Ascending aorta (tissue), 2 donors: ENCODE results near the gene SELENON. TPM values are rescaled to one million over a fixed set of nuclear protein-coding genes. Genes with fewer than 3 reads are reported as not detected.

ENCODE experiments used
- DNase-seq, 2 donors: peaks; one replicate each; pipeline ENCODE4 v3.0.0-alpha.2; 2019; ENCODE audit warnings: low spot score in 2 of 2
- H3K27ac ChIP-seq, 2 donors: fragments of 200-600 bp; sonication (generic); one replicate each; pipeline ENCODE4 v1.5.1; 2016 to 2017; ENCODE audit warnings: mild to moderate bottlenecking in 1 of 2
- H3K27me3 ChIP-seq: fragments of 200-600 bp; sonication (generic); one replicate; pipeline ENCODE4 v1.5.1; 2017
- H3K36me3 ChIP-seq, 2 donors: fragments of 200-600 bp; sonication (generic); one replicate each; pipeline ENCODE4 v1.5.1; 2016
- H3K4me1 ChIP-seq, 2 donors: fragments of 200-600 bp; sonication (generic); one replicate each; pipeline ENCODE4 v1.5.1; 2016 to 2017; ENCODE audit warnings: mild to moderate bottlenecking in 1 of 2
- H3K4me3 ChIP-seq, 2 donors: fragments of 200-600 bp; sonication (generic); one replicate each; pipeline ENCODE4 v1.5.1; 2016 to 2017; ENCODE audit warnings: mild to moderate bottlenecking in 1 of 2
- H3K9me3 ChIP-seq, 2 donors: fragments of 200-600 bp; sonication (generic); one replicate each; pipeline ENCODE4 v1.5.1; 2016
- CTCF ChIP-seq, 3 experiments: fragments of 200-600 bp in 2 of 3; fragments of 450-650 bp in 1 of 3; sonication (generic) in 2 of 3; IDR thresholded peaks; one replicate each; pipeline ENCODE4 v1.5.1; 2016 to 2019; ENCODE audit warnings: antibody characterized with exemption in 3 of 3, mild to moderate bottlenecking in 1 of 3, moderate library complexity in 1 of 3
- intact Hi-C: fragments of 100-400 bp; cut with DNase I; formaldehyde crosslinking; loops from one replicate; pipeline ENCODE4 v1.15.1; 2023
- total RNA-seq: library from RNA; depleted of rRNA; stranded (reverse); fragments of >200 nt; gene quantifications from one replicate; pipeline ENCODE4 v1.1.0, GENCODE V29; 2016

The SELENON gene
- total RNA-seq, 1 donor from 2014 or later = 208 TPM

GRCh38 chr1:25845664-25846063, 45.7 kb downstream of the SELENON start:
- Histone ChIP-seq H3K4me3 (no peak overlapping the region), H3K36me3 (no peaks in the 10 kb centered on the region), H3K4me1 (no peaks in the 10 kb centered on the region), H3K27ac (no peak overlapping the region), H3K27me3 (no peaks in the 10 kb centered on the region), H3K9me3 (no peaks in the 10 kb centered on the region)
- no peak for DNase-seq
- intact Hi-C loops = no loop called here
- TF ChIP-seq CTCF (IDR thresholded peaks at IDR 0.05) = no peak

- intact Hi-C loops = no loop called here
- no peak for DNase-seq
- H3K4me1 ChIP-seq = no peaks in the 10 kb centered on the region
- no peaks in the 10 kb centered on the region for H3K36me3 ChIP-seq
- no peak overlapping the region for H3K4me3 ChIP-seq
- no peak for TF ChIP-seq CTCF (IDR thresholded peaks at IDR 0.05)
- H3K27ac ChIP-seq = no peak overlapping the region
- H3K9me3 ChIP-seq = no peaks in the 10 kb centered on the region
- no peaks in the 10 kb centered on the region for H3K27me3 ChIP-seq
Observed at GRCh38 chr1:25847929-25848328, 47.9 kb downstream of the SELENON start.

DNA sequence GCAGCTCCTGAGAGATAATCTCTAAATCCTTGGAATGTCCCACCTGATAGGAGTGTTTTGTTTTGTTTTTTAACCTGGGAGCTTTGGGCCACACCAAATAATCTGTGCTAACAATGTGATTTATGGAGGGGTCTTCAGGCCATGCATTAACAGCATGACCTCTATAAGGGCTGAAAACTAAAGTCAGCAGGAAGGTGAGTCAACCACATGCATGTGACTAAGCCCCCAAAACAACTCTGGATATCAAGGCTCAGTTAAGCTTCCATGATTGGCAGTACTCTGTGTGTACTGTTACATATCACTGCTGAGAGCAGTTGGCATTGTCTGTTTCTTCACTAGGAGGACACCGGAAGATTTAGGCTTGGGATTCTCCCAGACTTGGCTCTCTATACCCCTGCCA, 48.5 kb downstream of the SELENON start:
- Histone ChIP-seq H3K27me3 (no peaks in the 10 kb centered on the region), H3K4me1 (no peaks in the 10 kb centered on the region), H3K36me3 (no peaks in the 10 kb centered on the region), H3K9me3 (no peaks in the 10 kb centered on the region), H3K27ac (no peak overlapping the region), H3K4me3 (no peak overlapping the region)
- DNase-seq = no peak
- intact Hi-C loops = no loop called here
- TF ChIP-seq CTCF (IDR thresholded peaks at IDR 0.05) = no peak

- Histone ChIP-seq H3K27me3 (no peaks in the 10 kb centered on the region), H3K27ac (no peak overlapping the region), H3K36me3 (no peaks in the 10 kb centered on the region), H3K4me3 (no peak overlapping the region), H3K4me1 (peaks cover 5 to 7% of the 10 kb centered on the region in 2 donors), H3K9me3 (no peaks in the 10 kb centered on the region)
- TF ChIP-seq CTCF (IDR thresholded peaks at IDR 0.05) = no peak
- intact Hi-C loops = no loop called here
- no peak for DNase-seq
Observed at GRCh38 chr1:25854554-25854953, 54.6 kb downstream of the SELENON start.

DNA sequence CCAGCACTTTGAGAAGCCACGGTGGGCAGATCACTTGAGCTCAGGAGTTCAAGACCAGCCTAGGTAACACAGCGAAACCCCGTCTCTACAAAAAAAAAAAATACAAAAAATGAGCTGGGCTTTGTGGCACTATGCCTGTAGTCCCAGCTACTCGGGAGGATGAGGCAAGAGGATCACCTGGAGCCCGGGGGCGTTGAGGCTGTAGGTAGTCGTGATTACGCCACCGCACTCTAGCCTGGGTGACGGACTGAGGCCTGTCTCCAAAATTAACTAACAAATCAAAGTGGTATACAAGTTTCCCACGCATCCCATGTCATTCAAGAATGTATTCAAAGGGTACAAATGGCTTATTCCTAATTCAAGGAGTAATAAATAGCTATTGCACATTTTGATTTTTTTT, 56.9 kb downstream of the SELENON start:
- Histone ChIP-seq H3K9me3 (no peaks in the 10 kb centered on the region), H3K4me1 (peaks cover 5 to 7% of the 10 kb centered on the region in 2 donors), H3K27me3 (no peaks in the 10 kb centered on the region), H3K4me3 (no peak overlapping the region), H3K27ac (no peak overlapping the region), H3K36me3 (no peaks in the 10 kb centered on the region)
- no peak for TF ChIP-seq CTCF (IDR thresholded peaks at IDR 0.05)
- intact Hi-C loops = no loop called here
- DNase-seq = no peak

DNA sequence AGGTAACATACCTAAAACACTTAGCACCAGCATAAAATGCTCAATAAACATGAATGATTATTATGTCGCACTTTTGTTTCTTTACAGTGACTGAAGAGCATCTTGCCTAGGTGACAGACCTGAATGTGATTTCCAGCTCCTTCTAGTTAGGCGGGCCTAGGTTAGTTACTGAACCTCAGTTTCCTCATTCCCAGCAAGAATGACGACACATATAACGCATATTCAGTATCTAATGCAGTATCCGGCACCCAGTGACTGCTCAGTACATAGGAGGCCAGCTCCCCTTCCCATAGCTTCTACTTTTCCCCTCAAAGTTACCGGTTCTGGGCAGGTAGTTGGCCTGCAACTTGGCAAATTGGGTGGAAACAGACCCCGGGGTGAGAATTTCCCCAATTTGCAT, 58.5 kb downstream of the SELENON start:
- peak overlapping the region; percentile 68 to 70 for H3K4me3 ChIP-seq
- no peak for DNase-seq
- intact Hi-C loops = no loop called here

More for the DNA sequence above, 58.5 kb downstream of the SELENON start:
- Histone ChIP-seq H3K4me1 (peaks cover 5 to 7% of the 10 kb centered on the region in 2 donors), H3K36me3 (peaks cover 5 to 7% of the 10 kb centered on the region in 2 donors), H3K27me3 (no peaks in the 10 kb centered on the region), H3K27ac (no peak overlapping the region), H3K9me3 (no peaks in the 10 kb centered on the region)
- no peak for TF ChIP-seq CTCF (IDR thresholded peaks at IDR 0.05)
